Loucy (cell line): ENCODE data around the gene TCL1B.

Experiments
- EZH2phosphoT487 ChIP-seq: fragments of 200-600 bp; IDR thresholded peaks from 2 replicates; pipeline ENCODE4 v1.6.1; 2018; ENCODE audit warnings: antibody characterized with exemption, mild to moderate bottlenecking, moderate library complexity, borderline replicate concordance
- TF ChIP-seq, protein P1 (sequence below): fragments of 200-600 bp; sonication (generic); conservative IDR thresholded peaks from 2 replicates; pipeline ENCODE4 v1.5.1; 2014; ENCODE audit warnings: mild to moderate bottlenecking, antibody characterized with exemption, low read length

DNA sequence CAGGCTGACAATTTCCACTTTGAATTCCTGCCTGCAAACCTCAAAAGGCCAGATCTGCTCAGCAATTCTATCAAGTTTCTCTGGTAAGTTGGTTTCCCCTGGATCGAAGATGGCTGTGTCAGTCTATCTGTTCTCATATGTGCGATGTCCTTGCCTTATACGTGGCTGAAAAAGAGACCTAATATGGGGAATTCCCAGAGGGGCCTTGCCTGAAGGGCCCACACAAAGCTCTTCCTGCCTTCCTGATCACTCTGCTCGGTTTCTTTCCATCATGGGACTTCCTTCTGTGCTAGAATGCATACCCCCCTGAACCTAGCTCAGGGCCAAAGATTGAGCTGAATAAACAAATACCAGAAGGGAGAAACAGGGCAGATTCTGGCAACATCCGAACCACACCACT lies 13.2 kb downstream of the TCL1B start:
- TF ChIP-seq, protein P1, sequence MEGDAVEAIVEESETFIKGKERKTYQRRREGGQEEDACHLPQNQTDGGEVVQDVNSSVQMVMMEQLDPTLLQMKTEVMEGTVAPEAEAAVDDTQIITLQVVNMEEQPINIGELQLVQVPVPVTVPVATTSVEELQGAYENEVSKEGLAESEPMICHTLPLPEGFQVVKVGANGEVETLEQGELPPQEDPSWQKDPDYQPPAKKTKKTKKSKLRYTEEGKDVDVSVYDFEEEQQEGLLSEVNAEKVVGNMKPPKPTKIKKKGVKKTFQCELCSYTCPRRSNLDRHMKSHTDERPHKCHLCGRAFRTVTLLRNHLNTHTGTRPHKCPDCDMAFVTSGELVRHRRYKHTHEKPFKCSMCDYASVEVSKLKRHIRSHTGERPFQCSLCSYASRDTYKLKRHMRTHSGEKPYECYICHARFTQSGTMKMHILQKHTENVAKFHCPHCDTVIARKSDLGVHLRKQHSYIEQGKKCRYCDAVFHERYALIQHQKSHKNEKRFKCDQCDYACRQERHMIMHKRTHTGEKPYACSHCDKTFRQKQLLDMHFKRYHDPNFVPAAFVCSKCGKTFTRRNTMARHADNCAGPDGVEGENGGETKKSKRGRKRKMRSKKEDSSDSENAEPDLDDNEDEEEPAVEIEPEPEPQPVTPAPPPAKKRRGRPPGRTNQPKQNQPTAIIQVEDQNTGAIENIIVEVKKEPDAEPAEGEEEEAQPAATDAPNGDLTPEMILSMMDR = no peak
- TF ChIP-seq EZH2phosphoT487 = no peak
